ENCODE measurements around the gene TOP3B. TPM values are rescaled to one million over a fixed set of nuclear protein-coding genes. Genes with fewer than 3 reads are reported as not detected.

TOP3B gene
- total RNA-seq, 1 experiment from 2014 or later: 68.6 TPM

GRCh38 chr22:21947040-21948014 lies 35.3 kb downstream of the TOP3B start:
- no peaks in the 10 kb centered on the region for H3K9me3 Mint-ChIP-seq
- H3K4me3 Mint-ChIP-seq: no peak overlapping the region
- ATAC-seq (peak; percentile 69), DNase-seq (ENCODE audit: low spot score) (peak; percentile 65)
- no peak for TF ChIP-seq GTF2I (CRISPR knock-in tag; conservative IDR thresholded peaks at IDR 0.05)
- TF ChIP-seq ZNF423 (CRISPR knock-in tag; IDR thresholded peaks at IDR 0.05): peak; percentile 90
- TF ChIP-seq ZNF317 (CRISPR knock-in tag; IDR thresholded peaks at IDR 0.05; ENCODE audit: borderline replicate concordance, low read depth): no peak
- peak overlapping the region; percentile 61 for H3K27ac Mint-ChIP-seq
- H3K36me3 Mint-ChIP-seq: peaks cover 6% of the 10 kb centered on the region
- H3K4me1 Mint-ChIP-seq: peaks cover 24% of the 10 kb centered on the region
- POLR2A ChIA-PET: no interaction called here
- CTCF ChIA-PET: interaction anchor here (0.6 to 9.1 kb wide), 25 partner anchors 9 to 304 kb away, joined by 3 to 121 read pairs (median 4); partner anchors contain the start of genes PPIL2 and SDF2L1
- peaks cover 14% of the 10 kb centered on the region for H3K27me3 Mint-ChIP-seq (ENCODE audit: low read depth)

- TF ChIP-seq ARID4B (CRISPR knock-in tag; IDR thresholded peaks at IDR 0.05; ENCODE audit: borderline replicate concordance) (no peak), SOX15 (CRISPR knock-in tag; IDR thresholded peaks at IDR 0.05) (no peak), ZNF219 (CRISPR knock-in tag; IDR thresholded peaks at IDR 0.05; ENCODE audit: borderline replicate concordance) (no peak), NR2C2 (CRISPR knock-in tag; IDR thresholded peaks at IDR 0.05) (no peak), OVOL2 (CRISPR knock-in tag; IDR thresholded peaks at IDR 0.05; ENCODE audit: borderline replicate concordance) (no peak), HMGXB4 (CRISPR knock-in tag; IDR thresholded peaks at IDR 0.05) (no peak), GRHL2 (CRISPR knock-in tag; IDR thresholded peaks at IDR 0.05; ENCODE audit: insufficient replicate concordance, severe bottlenecking) (no peak), ZNF425 (CRISPR knock-in tag; conservative IDR thresholded peaks at IDR 0.05) (no peak)
- ATAC-seq (peak; percentile 22; the same call in 1 of the 2 replicates), DNase-seq (ENCODE audit: low spot score) (no peak)
- Mint-ChIP-seq H3K9me3 (no peaks in the 10 kb centered on the region), H3K27ac (0 out of 2 replicates have a peak overlapping the region, but pooled peaks have one; percentile 29), H3K4me3 (no peak overlapping the region), H3K27me3 (ENCODE audit: low read depth) (peaks cover 8% of the 10 kb centered on the region), H3K4me1 (peaks cover 17% of the 10 kb centered on the region), H3K36me3 (peaks cover 6% of the 10 kb centered on the region)
- CTCF ChIA-PET: interaction anchor here (0.6 to 9.1 kb wide), 10 partner anchors 8 to 304 kb away, joined by 3 to 121 read pairs (median 3); partner anchors contain the start of gene SDF2L1
- POLR2A ChIA-PET: no interaction called here
Measured at GRCh38 chr22:21946262-21946925, 36.2 kb downstream of the TOP3B start.
